ENCODE measurements around the gene KRT77.
A peak's percentile ranks its signal among the peaks of the same experiment; 100 is the strongest.

GRCh38 chr12:52690351-52691075 is 12.8 kb downstream of the KRT77 start:
- TF ChIP-seq ZNF274 (IDR thresholded peaks at IDR 0.05; ENCODE audit: low read depth, low read length) (no peak), YY1 (IDR thresholded peaks at IDR 0.05; ENCODE audit: insufficient read depth, insufficient read length) (no peak), SUZ12 (IDR thresholded peaks at IDR 0.05; ENCODE audit: extremely low read depth, insufficient read depth, insufficient read length) (peak; percentile 49)
